Ectodermal cell (in vitro differentiated cells): ENCODE data around the gene RBPJL.
A peak's percentile ranks its signal among the peaks of the same experiment; 100 is the strongest.

Experiments
- H3K27ac ChIP-seq: 2 replicates; pipeline ENCODE4 v1.7.0; 2013; ENCODE audit warnings: mild to moderate bottlenecking, low read depth, low read length; ENCODE audit not compliant: insufficient read depth, poor library complexity, severe bottlenecking
- H3K27me3 ChIP-seq: 2 replicates; pipeline ENCODE4 v1.7.0; 2013; ENCODE audit warnings: mild to moderate bottlenecking, low read length; ENCODE audit not compliant: insufficient read depth, control insufficient read depth, poor library complexity, severe bottlenecking
- H3K36me3 ChIP-seq: one replicate; pipeline ENCODE4 v1.7.0; 2013; ENCODE audit warnings: low read length; ENCODE audit not compliant: control insufficient read depth, insufficient read depth
- H3K4me1 ChIP-seq: one replicate; pipeline ENCODE4 v1.7.0; 2013; ENCODE audit warnings: low read length; ENCODE audit not compliant: control insufficient read depth, insufficient read depth
- H3K4me3 ChIP-seq: 2 replicates; pipeline ENCODE4 v1.7.0; 2013; ENCODE audit warnings: low read depth, low read length, control low read depth; ENCODE audit not compliant: insufficient read depth
- H3K9me3 ChIP-seq: 2 replicates; pipeline ENCODE4 v1.7.0; 2013; ENCODE audit warnings: mild to moderate bottlenecking, low read length, moderate library complexity; ENCODE audit not compliant: control insufficient read depth
- WGBS, 2 experiments: methylation state at CpG; one replicate each; pipeline ENCODE4 v1.1.7; 2013; ENCODE audit warnings: missing lambda C conversion rate in 2 of 2; 5-methylcytosine and 5-hydroxymethylcytosine counted together

RBPJL gene

DNA sequence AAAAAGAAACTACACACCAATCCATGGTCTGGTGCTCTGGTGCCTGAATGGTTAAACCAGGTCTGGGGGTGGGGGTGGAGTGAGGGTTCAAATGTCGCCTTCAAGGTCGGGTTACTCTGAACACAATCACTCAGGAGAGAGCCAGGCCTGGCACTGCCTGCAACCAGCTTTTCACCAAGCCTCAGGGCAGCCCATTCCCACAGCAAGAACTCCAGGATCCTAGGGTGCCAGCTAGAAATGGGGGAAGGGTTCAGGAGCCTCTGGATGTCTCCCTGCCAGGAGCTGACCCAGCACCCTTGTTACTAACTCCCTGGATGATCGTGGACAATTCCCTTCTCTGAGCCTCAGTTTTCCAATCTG is 34.9 kb downstream of the RBPJL start:
- Histone ChIP-seq H3K4me1 (peaks cover 67% of the 10 kb centered on the region), H3K27ac (peak overlapping the region; percentile 28), H3K9me3 (no peaks in the 10 kb centered on the region), H3K4me3 (no peak overlapping the region), H3K36me3 (no peaks in the 10 kb centered on the region), H3K27me3 (no peaks in the 10 kb centered on the region)
- whole genome bisulfite sequencing, 2 experiments, result 3 to 7% methylated on average over 3 of the region's 3 CpGs

GRCh38 chr20:45341939-45342854 is 35.6 kb downstream of the RBPJL start:
- peaks cover 72% of the 10 kb centered on the region for H3K4me1 ChIP-seq
- 8 to 9% methylated on average over 16 of the region's 16 CpGs for WGBS, 2 experiments
- H3K4me3 ChIP-seq, result no peak overlapping the region

DNA sequence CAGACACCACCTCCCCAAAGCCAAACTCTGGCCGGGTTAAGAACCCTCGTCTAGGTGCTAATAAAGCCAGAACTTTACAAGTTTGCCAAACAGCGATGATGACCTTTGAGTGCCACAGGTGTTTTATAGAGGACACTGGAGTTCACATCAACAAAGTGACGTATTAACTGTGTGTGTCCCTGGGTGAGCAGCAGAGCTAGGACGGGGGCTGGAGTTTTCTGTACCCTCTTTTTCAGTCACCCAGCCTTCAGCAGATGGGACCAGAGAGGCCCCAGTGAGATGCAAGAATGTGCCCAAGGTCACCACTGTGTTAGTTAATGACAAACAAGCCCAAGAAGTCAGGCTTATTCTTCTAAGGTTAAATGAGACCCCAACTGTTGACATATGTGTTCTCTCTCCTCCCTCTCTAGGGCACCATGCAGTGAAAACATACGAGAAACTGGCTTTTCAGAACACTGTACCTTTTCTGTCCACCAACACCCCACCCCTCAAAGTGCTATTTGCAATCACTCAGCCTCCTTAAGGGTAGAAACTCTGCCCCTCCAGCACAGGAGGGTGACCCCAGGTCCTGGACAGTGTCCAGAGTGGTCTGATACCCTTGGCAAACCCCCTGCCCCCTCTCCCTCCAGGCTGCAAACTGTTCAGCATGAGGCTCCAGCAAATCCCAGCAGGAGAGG is 36.4 kb downstream of the RBPJL start:
- H3K27ac ChIP-seq, result no peak overlapping the region
- WGBS, 2 experiments, result 40% methylated on average over 6 of the region's 6 CpGs
- H3K27me3 ChIP-seq, result no peaks in the 10 kb centered on the region
- H3K4me3 ChIP-seq, result no peak overlapping the region
- H3K4me1 ChIP-seq, result peaks cover 70% of the 10 kb centered on the region
- H3K9me3 ChIP-seq, result no peaks in the 10 kb centered on the region
- H3K36me3 ChIP-seq, result no peaks in the 10 kb centered on the region

More at GRCh38 chr20:45341939-45342854, 35.6 kb downstream of the RBPJL start:
- H3K27me3 ChIP-seq, result no peaks in the 10 kb centered on the region
- no peaks in the 10 kb centered on the region for H3K9me3 ChIP-seq
- no peaks in the 10 kb centered on the region for H3K36me3 ChIP-seq
- H3K27ac ChIP-seq, result peak overlapping the region; percentile 28

DNA sequence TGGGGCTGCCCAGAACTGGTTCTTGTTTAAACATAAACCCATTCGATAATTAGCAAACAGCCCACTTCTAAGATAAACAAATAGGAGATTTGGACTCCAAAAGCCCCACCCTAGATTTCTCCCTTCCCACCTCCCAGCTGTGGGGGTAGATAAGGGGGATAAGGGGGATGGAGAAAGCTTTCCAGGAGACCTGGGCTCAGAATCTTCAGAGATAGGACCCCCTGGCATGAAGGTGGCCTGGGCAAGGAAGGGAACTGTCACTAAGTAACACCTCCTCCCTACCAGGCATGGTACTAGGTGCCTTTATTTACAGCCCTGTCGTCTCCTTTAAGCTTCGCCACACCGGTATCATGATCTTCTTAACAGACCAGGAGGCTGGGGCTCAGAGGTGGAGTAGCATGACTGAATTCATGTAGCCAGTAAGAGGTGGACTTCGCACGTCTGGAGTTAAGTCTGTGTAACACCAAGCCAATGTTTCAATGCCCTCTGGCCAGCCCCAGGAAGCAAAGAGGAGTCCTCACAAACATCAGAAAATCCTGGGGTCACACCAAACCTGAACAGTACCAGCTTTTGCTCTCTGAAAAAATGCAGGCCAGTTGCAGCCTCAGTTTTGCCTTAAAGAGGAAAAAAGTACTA is 37.0 kb downstream of the RBPJL start:
- H3K4me1 ChIP-seq, result peaks cover 68% of the 10 kb centered on the region
- no peak overlapping the region for H3K4me3 ChIP-seq
- no peaks in the 10 kb centered on the region for H3K36me3 ChIP-seq
- WGBS, 2 experiments, result 62 to 63% methylated on average over 6 of the region's 6 CpGs
- no peaks in the 10 kb centered on the region for H3K27me3 ChIP-seq
- no peaks in the 10 kb centered on the region for H3K9me3 ChIP-seq
- no peak overlapping the region for H3K27ac ChIP-seq

DNA sequence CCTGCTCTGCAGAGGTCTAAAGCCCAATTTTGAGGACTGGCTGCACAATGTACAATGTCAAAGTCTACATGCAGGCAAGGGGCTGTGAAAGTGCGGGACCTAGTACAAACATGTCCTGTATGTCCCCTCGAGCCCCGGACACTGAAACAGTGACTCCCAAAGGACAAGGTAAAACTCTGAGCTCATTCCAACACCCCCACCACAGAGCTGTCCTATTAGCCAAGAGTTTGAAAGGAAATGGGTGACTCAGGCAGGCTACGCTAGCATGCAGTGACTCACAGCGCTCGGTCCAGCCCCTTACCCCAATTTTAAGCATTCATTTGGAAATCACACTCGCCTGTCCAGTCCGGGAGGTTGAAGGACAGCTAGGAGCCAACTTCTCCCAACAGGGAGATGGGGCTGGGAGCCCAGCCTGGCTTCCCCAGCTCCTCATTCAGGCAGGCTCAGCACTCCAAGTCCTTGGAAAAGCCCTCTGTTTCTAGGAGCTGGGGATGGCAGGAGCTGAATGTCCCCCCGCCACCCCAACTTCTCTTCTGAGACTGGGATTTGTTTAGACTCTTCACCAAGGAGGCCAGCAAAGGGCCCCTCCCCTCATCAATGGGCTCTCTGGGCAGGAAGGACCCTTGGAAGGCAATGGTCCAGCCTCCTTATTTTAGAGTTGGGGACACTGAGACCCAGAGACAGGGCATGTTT is 37.7 kb downstream of the RBPJL start:
- no peaks in the 10 kb centered on the region for H3K9me3 ChIP-seq
- H3K27ac ChIP-seq, result no peak overlapping the region
- H3K4me3 ChIP-seq, result no peak overlapping the region
- 66 to 72% methylated on average over 9 of the region's 9 CpGs for WGBS, 2 experiments
- no peaks in the 10 kb centered on the region for H3K36me3 ChIP-seq
- no peaks in the 10 kb centered on the region for H3K27me3 ChIP-seq
- H3K4me1 ChIP-seq, result peaks cover 68% of the 10 kb centered on the region

DNA sequence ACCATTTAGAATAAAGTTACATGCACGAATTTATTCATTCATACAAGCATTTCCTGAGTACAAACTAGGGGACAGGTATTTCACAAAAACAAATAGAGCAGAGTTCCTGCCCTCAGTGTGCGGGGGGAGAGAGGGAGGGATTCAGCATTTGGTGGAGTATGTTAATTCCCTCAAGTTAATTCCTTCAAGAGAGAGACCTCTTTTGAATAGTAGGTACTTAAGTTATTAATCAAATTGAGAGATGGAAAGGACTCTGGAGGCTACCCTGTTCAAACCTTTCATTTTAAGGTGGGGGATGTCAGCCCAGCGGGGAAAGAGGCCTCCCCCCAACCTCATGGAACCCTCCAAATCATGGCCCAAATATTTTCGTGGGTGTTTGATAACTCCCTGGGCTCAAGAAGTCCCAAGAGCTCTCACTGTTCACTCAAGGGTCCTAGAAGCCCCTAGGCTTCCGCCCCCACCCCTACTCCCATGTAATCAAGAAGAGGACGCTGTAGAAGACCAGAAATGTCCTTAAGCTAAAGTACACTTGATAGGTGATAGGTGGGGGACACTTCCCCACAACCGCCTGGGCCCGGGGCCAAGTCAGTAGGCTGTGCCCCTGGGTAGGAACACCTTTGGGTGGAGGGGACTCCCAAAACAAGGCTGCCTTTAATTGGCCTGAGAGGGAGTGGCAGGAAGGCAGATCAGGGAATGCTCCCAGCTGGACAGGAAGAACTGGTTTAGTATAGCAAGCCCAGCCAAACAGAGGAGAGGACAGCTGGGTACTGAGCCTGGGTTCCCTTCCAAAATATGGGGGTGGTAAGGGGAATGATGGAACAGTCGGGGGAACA is 38.7 kb downstream of the RBPJL start:
- no peak overlapping the region for H3K27ac ChIP-seq
- WGBS, 2 experiments, result 70 to 71% methylated on average over 7 to 9 of the region's 9 CpGs
- no peaks in the 10 kb centered on the region for H3K36me3 ChIP-seq
- H3K27me3 ChIP-seq, result no peaks in the 10 kb centered on the region
- H3K4me1 ChIP-seq, result peaks cover 68% of the 10 kb centered on the region
- H3K4me3 ChIP-seq, result no peak overlapping the region
- H3K9me3 ChIP-seq, result no peaks in the 10 kb centered on the region

DNA sequence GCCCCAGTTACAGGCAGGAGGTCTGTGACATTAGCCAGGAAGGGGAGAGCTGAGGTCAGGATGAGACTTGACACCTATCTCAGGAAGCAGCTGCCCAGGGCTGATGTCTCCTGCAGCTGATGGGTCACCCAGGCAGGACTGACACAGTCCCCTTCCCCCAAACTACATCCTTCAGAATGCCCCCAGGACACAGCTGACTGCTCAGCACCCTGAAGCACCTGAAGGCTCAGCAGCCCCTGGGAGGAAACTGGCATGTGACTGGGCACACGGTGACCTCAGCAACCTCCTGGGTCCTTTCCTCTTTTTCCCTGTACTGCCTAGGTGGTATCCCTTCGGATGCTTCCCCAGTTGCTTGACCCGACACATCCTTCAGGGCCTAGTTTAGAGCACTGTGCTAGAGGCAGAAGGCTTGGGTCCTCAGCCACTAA is 39.7 kb downstream of the RBPJL start:
- Histone ChIP-seq H3K4me3 (no peak overlapping the region), H3K36me3 (no peaks in the 10 kb centered on the region), H3K27ac (no peak overlapping the region), H3K9me3 (no peaks in the 10 kb centered on the region), H3K27me3 (no peaks in the 10 kb centered on the region), H3K4me1 (peaks cover 58% of the 10 kb centered on the region)
- 69 to 73% methylated on average over 3 of the region's 3 CpGs for WGBS, 2 experiments

DNA sequence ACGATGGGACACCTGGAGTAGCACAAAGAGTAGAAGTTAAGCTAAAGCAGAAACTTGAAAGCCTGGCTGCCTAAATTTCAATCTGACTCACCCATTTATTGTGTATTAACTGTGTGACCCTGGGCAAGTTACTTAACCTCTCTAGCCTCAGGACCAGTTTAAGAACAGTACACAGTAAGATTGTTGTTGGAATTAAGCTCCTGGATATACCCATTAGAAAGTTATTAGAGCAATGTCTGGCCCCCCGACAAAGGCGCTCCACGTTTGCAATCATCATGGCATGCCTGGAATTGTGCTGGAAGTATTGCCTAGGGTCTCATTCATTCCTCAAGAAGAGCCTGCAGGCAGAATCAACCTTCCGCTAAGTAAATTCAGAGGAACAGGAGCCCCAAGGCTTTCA is 40.2 kb downstream of the RBPJL start:
- H3K4me1 ChIP-seq, result peaks cover 53% of the 10 kb centered on the region
- 50 to 63% methylated on average over 5 of the region's 5 CpGs for WGBS, 2 experiments
- no peaks in the 10 kb centered on the region for H3K36me3 ChIP-seq
- H3K4me3 ChIP-seq, result peak overlapping the region; percentile 64
- no peak overlapping the region for H3K27ac ChIP-seq
- H3K9me3 ChIP-seq, result no peaks in the 10 kb centered on the region
- H3K27me3 ChIP-seq, result no peaks in the 10 kb centered on the region

DNA sequence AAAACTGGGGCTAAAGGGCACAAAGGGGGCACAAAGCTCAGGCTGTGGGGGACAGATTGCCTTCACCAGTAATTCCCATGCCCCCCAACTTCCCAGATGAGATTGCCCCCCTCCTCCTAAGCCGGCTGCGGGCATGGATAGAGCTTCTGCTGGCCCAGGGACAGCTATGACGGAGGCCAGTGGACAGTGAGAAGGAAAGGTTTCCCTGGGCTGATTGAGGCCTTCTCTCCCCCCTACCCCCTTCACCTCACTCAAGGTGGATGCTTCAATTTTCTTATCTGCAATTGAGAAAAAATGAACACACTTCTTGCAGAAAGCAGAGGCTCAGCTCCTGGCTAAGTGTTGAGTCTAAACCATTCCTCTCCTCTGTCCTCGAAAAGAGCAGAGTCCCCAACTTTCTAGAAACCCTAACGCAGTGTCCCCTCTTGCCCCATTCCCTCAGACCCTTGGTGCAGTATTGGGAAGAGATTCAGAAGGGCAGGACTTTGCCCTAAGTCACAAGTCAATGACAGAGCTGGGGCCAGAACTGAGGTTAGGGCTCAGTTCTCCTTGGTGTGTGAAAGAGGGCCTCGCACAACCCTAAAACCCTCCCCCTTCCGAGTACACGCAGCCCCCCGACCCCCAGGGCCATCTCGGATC is 40.8 kb downstream of the RBPJL start:
- Histone ChIP-seq H3K27ac (no peak overlapping the region), H3K36me3 (no peaks in the 10 kb centered on the region), H3K27me3 (no peaks in the 10 kb centered on the region), H3K4me3 (peak overlapping the region; percentile 64), H3K9me3 (no peaks in the 10 kb centered on the region), H3K4me1 (peaks cover 47% of the 10 kb centered on the region)
- WGBS, 2 experiments, result 4 to 8% methylated on average over 9 to 10 of the region's 10 CpGs
